SU-DHL-6 (cell line): Measurements from ENCODE around the gene NANS.

Experiments
- H2AFZ ChIP-seq: fragments of 200-600 bp; sonication (generic); 2 replicates; pipeline ENCODE4 v1.6.1; 2014; ENCODE audit warnings: low read depth, mild to moderate bottlenecking, moderate library complexity, mixed read lengths, antibody characterized with exemption, low read length; ENCODE audit not compliant: severe bottlenecking
- H3F3A ChIP-seq: fragments of 200-600 bp; shearing (Covaris generic); 2 replicates; pipeline ENCODE4 v1.6.0; 2016; ENCODE audit warnings: antibody characterized with exemption, mild to moderate bottlenecking; ENCODE audit not compliant: insufficient read depth
- H3K27ac ChIP-seq: fragments of 200-600 bp; sonication (generic); 2 replicates; pipeline ENCODE4 v1.5.1; 2016; ENCODE audit warnings: low read depth, mild to moderate bottlenecking, low read length, moderate library complexity, mixed read lengths
- H3K27me3 ChIP-seq: fragments of 200-600 bp; sonication (generic), shearing (Covaris generic); 2 replicates; pipeline ENCODE4 v1.6.0; 2014; ENCODE audit warnings: mild to moderate bottlenecking, low read length
- H3K36me3 ChIP-seq: fragments of 200-600 bp; sonication (generic); 2 replicates; pipeline ENCODE4 v1.6.1; 2014; ENCODE audit warnings: mild to moderate bottlenecking, low read length, mixed read lengths
- H3K4me2 ChIP-seq: fragments of 300-600, 200-600 bp; shearing (Covaris generic), sonication (generic); 2 replicates; pipeline ENCODE4 v1.6.0; 2014; ENCODE audit warnings: low read length, low read depth, mild to moderate bottlenecking; ENCODE audit not compliant: poor library complexity, severe bottlenecking
- H3K4me3 ChIP-seq: fragments of 200-600 bp; sonication (generic); 2 replicates; pipeline ENCODE4 v1.5.1; 2014; ENCODE audit warnings: antibody characterized with exemption, low read length, mild to moderate bottlenecking, mixed read lengths; ENCODE audit not compliant: insufficient read depth, poor library complexity, severe bottlenecking
- H3K79me2 ChIP-seq: fragments of 200-600 bp; sonication (generic); 2 replicates; pipeline ENCODE4 v1.6.1; 2014; ENCODE audit warnings: mild to moderate bottlenecking, low read length, moderate library complexity; ENCODE audit not compliant: insufficient read depth
- H3K9ac ChIP-seq: fragments of 200-600 bp; sonication (generic); 2 replicates; pipeline ENCODE4 v1.7.0; 2014; ENCODE audit warnings: mild to moderate bottlenecking, low read length
- H3K9me2 ChIP-seq: fragments of 200-600 bp; sonication (generic); replicated peaks from 2 replicates; pipeline ENCODE4 v1.6.1; 2014; ENCODE audit warnings: low read length; ENCODE audit not compliant: insufficient read depth
- H3K9me3 ChIP-seq: fragments of 200-600 bp; sonication (generic); 2 replicates; pipeline ENCODE4 v1.6.1; 2014; ENCODE audit warnings: low read length, mixed read lengths; ENCODE audit not compliant: insufficient read depth
- H4K20me1 ChIP-seq: fragments of 200-600 bp; sonication (generic); 2 replicates; pipeline ENCODE4 v1.6.1; 2014; ENCODE audit warnings: low read depth, mild to moderate bottlenecking, antibody characterized with exemption, low read length, moderate library complexity, mixed read lengths
- EZH2phosphoT487 ChIP-seq: fragments of 200-600 bp; sonication (generic), shearing (Covaris generic); conservative IDR thresholded peaks from 2 replicates; pipeline ENCODE4 v1.6.1; 2018; ENCODE audit warnings: mild to moderate bottlenecking, antibody characterized with exemption, low read length, moderate library complexity, mixed read lengths
- TF ChIP-seq, protein P1 (sequence below): fragments of 200-600 bp; sonication (generic); IDR thresholded peaks from one replicate; pipeline ENCODE4 v1.5.1; 2017; ENCODE audit warnings: antibody characterized with exemption, mild to moderate bottlenecking, low read length, moderate library complexity; ENCODE audit not compliant: insufficient read depth, poor library complexity, severe bottlenecking

Gene NANS

DNA sequence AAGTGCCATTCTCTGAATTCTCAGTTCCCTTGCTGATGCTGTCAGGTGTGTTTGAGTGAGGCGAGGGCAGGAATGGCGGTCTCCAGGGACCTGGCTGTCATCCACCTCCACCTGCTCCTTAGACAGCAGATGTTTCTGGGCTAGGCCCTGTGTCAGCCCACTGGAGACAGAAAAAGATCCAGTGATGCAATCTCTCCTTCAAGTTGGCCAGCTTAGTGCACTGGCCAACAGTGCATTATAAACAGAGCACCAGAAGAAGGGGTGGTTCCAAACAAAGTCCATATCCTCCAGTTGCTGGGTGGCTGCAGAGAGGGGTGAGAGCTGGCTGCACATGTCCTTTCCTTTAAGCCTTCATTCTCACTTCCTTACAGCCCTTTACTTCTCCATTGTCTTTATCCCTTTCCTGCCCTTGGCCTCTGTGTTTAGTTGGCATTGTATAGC is 26.5 kb downstream of the NANS start:
- Histone ChIP-seq H3K4me2 (no peak overlapping the region), H3F3A (no peaks in the 10 kb centered on the region), H3K9me2 (no peaks in the 10 kb centered on the region), H3K27ac (no peak overlapping the region), H3K79me2 (no peaks in the 10 kb centered on the region), H3K27me3 (no peaks in the 10 kb centered on the region), H3K9ac (no peak overlapping the region), H3K4me3 (no peak overlapping the region), H4K20me1 (no peaks in the 10 kb centered on the region), H3K36me3 (no peaks in the 10 kb centered on the region; the same call in 1 of the 2 replicates), H3K9me3 (no peaks in the 10 kb centered on the region), H2AFZ (no peak overlapping the region)
- TF ChIP-seq EZH2phosphoT487: no peak
- TF ChIP-seq, protein P1, sequence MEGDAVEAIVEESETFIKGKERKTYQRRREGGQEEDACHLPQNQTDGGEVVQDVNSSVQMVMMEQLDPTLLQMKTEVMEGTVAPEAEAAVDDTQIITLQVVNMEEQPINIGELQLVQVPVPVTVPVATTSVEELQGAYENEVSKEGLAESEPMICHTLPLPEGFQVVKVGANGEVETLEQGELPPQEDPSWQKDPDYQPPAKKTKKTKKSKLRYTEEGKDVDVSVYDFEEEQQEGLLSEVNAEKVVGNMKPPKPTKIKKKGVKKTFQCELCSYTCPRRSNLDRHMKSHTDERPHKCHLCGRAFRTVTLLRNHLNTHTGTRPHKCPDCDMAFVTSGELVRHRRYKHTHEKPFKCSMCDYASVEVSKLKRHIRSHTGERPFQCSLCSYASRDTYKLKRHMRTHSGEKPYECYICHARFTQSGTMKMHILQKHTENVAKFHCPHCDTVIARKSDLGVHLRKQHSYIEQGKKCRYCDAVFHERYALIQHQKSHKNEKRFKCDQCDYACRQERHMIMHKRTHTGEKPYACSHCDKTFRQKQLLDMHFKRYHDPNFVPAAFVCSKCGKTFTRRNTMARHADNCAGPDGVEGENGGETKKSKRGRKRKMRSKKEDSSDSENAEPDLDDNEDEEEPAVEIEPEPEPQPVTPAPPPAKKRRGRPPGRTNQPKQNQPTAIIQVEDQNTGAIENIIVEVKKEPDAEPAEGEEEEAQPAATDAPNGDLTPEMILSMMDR: no peak

DNA sequence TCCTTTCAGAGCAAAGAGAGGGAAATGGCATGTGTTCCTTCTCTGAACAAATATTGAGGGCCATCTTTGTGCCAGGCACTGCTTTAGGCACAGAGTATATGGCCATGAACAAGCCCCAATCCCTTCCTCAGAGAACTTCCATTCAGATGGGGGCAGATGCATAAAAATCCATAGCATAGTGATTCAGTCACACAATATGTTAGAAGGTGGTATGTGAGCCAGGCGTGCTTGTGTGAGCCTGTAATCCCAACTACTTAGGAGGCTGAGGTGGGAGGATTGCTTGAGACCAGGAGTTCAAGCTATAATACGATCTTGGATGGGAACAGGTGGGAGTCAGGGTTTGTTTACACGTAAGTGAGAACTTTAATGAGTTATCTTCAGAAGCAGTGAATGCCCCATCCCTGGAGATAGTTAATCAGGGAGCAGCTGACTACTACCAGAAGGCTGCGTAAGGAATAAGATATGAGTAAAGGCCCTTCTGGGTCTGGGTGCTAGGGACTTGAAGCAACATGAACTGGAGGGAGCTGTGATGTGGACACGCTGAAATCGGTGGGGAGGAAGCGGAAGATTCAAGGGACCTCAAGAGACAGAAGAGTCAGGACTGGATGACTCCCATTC is 27.1 kb downstream of the NANS start:
- Histone ChIP-seq H3K4me3 (no peak overlapping the region), H4K20me1 (no peaks in the 10 kb centered on the region), H2AFZ (no peak overlapping the region), H3K9ac (no peak overlapping the region), H3K79me2 (no peaks in the 10 kb centered on the region), H3K27me3 (no peaks in the 10 kb centered on the region), H3K36me3 (no peaks in the 10 kb centered on the region; the same call in 1 of the 2 replicates), H3K27ac (no peak overlapping the region), H3K4me2 (no peak overlapping the region), H3F3A (no peaks in the 10 kb centered on the region), H3K9me2 (no peaks in the 10 kb centered on the region), H3K9me3 (no peaks in the 10 kb centered on the region)
- no peak for TF ChIP-seq EZH2phosphoT487
- TF ChIP-seq, protein P1: no peak

DNA sequence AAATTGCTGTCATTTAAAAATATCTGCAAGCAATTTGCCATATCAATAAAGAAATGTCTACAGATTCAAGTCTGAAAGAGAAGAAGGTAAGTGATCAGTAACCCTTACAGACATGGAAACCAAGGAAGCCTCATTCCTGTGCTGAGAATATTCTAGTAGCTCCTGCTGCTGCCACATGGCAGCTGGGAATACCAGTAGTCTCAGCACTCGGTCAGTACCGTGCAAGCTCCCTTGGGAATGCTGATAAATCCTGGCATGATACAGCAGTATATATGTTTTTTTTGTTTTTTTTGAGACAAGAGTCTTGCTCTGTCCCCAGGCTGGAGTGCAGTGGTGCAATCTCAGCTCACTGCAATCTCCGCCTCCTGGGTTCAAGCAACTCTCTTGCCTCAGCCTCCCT is 27.9 kb downstream of the NANS start:
- Histone ChIP-seq H3K9ac (no peak overlapping the region), H3K36me3 (no peaks in the 10 kb centered on the region; the same call in 1 of the 2 replicates), H3K9me2 (no peaks in the 10 kb centered on the region)

More for the DNA sequence above, 27.9 kb downstream of the NANS start:
- Histone ChIP-seq H2AFZ (no peak overlapping the region), H3K4me3 (no peak overlapping the region), H3K27me3 (no peaks in the 10 kb centered on the region), H3K79me2 (no peaks in the 10 kb centered on the region), H3K27ac (no peak overlapping the region), H3K4me2 (no peak overlapping the region), H3F3A (no peaks in the 10 kb centered on the region), H3K9me3 (no peaks in the 10 kb centered on the region), H4K20me1 (no peaks in the 10 kb centered on the region)
- TF ChIP-seq EZH2phosphoT487: no peak
- TF ChIP-seq, protein P1: no peak
